HG02588 (cell line): ENCODE measurements around the gene RASA4.
"Not testable (repeated sequence)": the region's sequence is repeated elsewhere in the genome, so short reads cannot be mapped to it uniquely, and the experiment has no call there.

Experiments
- ATAC-seq: cut with Tn5 transposase; IDR thresholded peaks from one replicate; pipeline ENCODE4 v1.9.1; 2021; ENCODE audit warnings: mild to moderate bottlenecking, moderate library complexity; ENCODE audit not compliant: unreplicated experiment

RASA4 gene

DNA sequence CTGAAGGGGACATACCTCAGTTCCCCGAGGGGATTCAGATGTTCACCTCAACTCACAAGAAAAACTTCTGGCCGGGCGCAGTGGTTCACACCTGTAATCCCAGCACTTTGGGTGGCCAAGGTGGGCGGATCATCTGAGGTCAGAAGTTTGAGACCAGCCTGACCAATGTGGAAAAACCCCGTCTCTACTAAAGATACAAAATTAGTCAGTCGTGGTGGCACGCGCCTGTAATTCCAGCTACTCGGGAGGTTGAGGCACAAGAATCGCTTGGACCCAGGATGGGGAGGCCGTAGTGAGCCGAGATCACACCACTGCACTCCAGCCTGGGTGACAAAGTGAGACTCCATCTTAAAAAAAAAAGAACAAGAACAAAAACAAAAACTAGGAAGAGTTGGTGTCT is 71.3 kb downstream of the RASA4 start:
- ATAC-seq: not testable (repeated sequence)

DNA sequence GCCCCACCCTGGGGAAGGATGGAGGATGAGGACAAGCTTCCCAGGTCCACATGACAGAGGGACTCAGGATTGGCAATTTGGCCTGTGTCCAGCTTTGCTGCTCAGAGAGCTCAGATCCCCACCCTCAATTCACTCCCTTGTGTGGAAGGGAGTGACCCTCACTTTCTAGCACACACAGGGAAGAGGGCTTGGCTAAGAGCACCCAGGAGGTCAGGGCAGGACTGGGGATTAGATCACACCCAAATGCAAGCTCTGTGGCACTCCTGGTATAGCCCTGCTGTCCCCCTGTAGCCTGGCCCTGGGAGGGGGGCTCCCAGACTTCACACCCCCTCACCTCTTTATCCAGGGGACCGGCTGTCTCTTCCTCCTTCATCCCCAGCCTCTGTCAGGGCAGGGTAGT is 72.2 kb downstream of the RASA4 start:
- ATAC-seq: not testable (repeated sequence)

DNA sequence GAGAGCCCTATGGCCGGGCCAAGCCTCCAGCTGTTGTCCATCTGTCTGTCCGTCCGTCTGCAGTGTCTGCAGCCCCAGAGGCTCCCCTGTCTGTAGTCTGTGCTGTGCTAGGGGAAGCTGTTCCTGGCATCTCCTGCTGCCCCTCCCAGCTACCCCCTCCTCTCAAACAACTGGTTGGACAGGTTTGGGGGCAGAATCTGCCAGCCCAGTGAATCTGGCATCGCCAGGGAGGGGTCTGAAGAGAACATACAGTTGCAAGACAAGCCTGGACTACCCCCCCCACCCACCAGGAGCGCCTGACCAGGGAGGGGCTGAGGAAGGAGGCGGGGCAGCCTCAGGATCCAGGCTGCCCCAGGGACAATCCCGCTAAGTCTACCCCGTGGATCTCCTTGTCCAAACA is 73.0 kb downstream of the RASA4 start, which contains the start of gene UPK3BL2:
UPK3BL2 (minus strand) TSS at position 101 of the 400 bp plus-strand sequence; CDS start at position 41, 60 bp downstream.
- ATAC-seq: not testable (repeated sequence)

DNA sequence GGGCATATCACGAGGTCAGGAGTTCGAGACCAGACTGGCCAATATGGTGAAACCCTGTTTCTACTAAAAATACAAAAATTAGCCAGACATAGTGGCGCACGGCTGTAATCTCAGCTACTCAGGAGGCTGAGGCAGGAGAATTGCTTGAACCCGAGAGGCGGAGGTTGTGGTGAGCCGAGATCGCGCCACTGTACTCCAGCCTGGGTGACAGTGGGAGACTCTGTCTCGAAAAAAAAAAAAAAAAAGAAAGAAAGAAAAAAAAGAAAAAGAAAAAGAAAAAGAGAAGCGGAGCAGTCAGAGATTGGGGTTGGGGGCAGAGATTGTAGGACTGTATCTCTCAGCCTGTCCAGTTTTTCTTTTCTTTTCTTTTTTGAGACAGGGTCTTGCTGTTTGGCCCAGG is 73.8 kb downstream of the RASA4 start:
- ATAC-seq: not testable (repeated sequence)

DNA sequence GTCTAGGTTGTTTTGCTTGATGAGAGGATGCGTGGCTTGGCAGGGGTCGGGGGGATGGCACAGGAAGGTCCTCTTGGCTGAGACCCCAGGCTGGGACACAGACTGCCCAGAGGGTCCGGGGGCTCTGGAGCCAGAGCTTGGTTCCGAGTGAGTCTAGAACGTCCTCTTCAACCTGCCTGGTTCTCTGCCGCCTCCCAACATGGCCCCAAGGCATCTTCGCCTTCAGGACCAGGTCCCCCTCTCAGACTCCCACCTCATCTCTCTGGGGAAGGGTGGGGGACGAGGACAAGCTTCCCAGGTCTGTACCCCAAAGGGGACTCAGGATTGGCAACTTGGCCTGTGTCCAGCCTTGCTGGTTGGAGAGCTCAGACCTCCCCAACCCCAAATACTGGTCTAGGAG is 74.5 kb downstream of the RASA4 start:
- not testable (repeated sequence) for ATAC-seq

DNA sequence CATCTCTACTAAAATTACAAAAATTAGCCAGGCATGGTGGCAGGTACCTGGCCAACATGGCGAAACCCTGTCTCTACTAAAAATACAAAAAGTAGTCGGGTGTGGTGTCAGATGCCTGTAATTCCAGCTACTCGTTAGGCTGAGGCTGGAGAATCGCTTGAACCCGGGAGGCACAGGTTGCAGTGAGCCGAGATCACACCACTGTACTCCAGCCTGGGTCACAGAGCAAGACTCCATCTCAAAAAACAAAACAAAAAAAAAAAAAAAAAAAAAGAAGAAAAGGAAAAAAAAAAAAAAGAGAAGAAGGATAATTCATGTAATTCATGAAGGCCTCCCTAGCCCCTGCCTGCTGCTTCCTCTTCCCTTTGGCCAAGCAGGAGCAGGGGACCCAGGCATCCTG is 76.0 kb downstream of the RASA4 start:
- not testable (repeated sequence) for ATAC-seq

DNA sequence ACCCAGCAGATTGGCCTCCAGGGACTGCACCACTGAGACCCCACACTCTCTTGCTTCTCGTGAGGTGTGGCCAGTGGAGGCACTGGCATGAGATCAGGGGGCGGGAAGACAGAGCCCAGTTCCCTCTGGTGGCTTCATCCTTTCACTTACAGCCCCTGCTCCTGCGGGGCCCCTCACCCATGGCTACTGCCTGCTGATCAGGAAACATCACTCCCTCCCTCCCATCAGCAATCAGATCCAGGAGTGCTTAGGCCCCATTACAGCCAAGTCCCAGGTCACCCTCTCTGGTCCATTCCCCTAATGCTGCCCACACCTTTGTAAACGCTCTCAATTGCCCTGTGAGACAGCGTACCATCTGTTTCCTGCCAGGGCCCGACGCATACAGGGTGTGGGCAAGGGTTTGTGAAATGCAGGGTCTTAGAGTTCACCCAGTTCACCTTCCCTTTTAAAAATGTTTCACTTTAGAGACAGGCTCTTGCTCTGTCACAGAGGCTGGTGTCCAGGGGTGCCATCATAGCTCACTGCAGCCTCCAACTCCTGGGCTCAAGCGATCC is 81.4 kb downstream of the RASA4 start:
- not testable (repeated sequence) for ATAC-seq

DNA sequence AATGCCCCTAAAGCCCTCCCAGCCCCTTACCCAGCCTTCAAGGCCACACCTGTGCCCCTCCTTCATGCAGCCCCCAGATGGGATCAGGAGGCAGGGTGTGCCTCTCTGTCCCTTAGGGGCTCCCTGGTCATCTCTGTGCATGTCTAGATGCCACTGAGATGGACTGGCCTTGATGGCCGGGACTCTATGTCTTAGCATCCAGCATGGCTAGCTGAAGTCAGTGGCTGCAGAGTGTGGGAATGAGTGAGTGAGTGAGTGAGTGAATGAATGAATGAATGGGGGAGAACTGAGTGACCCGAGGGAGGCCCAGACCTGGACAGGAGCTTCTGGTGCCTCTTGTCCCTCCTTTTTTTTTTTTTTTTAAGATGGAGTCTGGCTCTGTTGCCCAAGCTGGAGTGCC is 84.4 kb downstream of the RASA4 start:
- ATAC-seq: not testable (repeated sequence)

DNA sequence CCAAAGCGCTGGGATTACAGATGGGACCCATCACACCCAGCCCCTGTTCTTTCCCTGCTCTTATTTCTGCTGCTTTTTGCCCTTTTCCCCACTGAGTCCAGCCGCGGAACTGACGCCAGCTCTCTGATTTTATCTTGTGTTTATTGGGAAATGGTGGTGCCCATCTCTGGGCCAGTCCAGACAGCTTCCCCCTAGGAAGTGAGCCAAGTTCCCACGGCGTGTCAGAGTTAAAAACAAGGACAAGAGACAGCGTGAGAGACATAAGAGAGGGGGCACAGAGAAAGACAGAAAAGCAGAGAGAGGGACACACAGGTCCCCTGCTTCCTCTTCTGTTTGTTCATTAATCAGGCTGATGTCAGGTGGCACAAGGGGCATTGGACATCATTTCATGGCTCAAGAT is 85.0 kb downstream of the RASA4 start:
- not testable (repeated sequence) for ATAC-seq

DNA sequence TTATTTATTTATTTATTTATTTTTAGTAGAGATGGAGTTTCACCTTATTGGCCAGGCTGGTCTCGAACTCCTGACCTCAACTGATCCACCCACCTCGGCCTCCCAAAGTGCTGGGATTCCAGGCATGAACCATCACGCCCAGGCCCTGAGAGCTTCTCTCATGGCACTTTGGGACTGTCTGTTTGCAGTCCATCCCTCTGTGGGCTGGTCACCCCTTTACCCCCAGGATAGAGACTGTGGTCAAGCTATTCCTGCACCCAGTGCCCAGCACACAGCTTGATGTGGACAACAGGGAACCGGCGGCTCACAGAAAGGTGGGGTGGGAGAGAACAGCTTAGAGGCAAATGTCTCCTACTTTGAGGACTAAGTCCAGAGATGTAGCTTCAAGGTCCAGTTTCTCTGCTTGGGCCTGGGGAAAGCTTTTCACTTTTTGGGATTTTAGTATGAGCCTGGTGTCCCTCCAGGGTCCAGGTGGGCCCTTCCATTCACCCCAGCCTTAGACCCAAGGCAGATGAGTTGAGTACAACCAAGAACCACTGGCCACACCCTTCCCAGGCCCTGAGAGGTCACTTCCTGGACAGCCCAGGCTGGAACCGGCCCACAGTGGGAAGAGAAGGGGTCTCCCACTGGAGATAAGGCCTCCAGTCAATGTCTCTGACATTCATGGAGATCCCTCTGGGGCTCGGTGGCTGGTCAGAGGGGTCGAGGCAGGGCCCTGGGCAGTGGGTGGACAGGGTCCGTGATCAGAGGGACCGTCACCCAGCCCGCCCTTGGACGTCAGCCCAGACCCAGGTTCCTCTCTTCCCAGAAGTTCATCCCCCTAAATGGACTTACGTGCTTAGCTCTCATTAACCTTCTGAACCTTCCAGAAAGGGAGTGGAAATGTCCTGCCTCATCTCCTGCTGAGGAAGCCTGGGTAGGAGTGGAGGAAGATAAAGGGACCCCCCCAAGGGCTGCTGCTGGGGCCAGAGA is 88.4 kb downstream of the RASA4 start:
- ATAC-seq: not testable (repeated sequence)

DNA sequence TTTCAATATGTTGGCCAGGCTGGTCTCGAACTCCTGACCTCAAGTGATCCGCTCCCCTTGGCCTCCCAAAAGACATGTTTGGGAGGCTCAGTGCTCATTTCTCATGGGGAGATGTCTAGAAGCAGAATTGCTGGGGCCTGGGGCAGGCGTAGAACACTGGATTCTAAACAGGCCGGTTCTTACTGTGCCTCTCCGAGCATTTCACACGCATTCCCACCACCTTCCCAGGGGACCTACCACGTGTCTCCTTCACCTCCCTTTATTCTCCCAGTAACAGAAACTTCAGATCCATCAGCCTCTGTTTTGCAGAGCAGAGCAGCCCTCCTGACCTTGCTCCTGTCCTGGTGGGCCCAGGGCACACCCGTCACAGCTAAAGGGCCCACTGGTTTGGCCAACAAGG is 89.4 kb downstream of the RASA4 start:
- ATAC-seq: not testable (repeated sequence)

DNA sequence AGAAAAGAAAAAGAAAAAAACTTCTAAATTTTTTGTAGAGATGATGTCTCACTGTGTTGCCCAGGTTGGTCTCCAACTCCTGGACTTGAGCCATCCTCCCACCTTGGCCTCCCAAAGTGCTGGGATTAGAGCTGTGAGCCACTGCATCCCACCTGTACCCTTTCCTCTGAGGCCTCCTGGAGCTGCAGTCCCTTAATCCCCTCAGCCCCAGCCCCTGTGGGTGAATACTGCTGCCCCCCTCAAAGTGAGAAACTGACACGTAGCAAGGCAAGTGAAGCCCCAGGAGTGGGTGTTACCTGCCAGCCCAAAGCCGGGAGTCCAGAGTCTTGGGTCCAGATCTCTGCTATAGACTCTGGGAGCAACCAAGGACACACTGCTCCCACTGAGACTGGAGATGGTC is 91.8 kb downstream of the RASA4 start:
- ATAC-seq: not testable (repeated sequence)
